ENCODE data around the gene RBM33. TPM values are rescaled to one million over a fixed set of nuclear protein-coding genes. Genes with fewer than 3 reads are reported as not detected.
A peak's percentile ranks its signal among the peaks of the same experiment; 100 is the strongest.
"Not testable (repeated sequence)": the region's sequence is repeated elsewhere in the genome, so short reads cannot be mapped to it uniquely, and the experiment has no call there.

Gene RBM33
- total RNA-seq, 1 donor from 2014 or later: 50.5 TPM

- peaks cover 14% of the 10 kb centered on the region for H3K9me3 Mint-ChIP-seq (ENCODE audit: unreplicated experiment)
- peaks cover 7% of the 10 kb centered on the region for H3K36me3 Mint-ChIP-seq (ENCODE audit: low read depth, unreplicated experiment)
- FAIRE-seq: no peak
- H3K4me2 ChIP-seq (ENCODE audit: low read length): no peak overlapping the region
- H3K4me3 Mint-ChIP-seq (ENCODE audit: unreplicated experiment): no peak overlapping the region
- DNase-seq (ENCODE audit: low read depth): no peak
- H3K9me3 ChIP-seq (ENCODE audit: insufficient read depth, low read depth, low read length): no peaks in the 10 kb centered on the region
- H3K27me3 Mint-ChIP-seq (ENCODE audit: low read depth, unreplicated experiment): peaks cover 12% of the 10 kb centered on the region
- no peaks in the 10 kb centered on the region for H3K79me2 ChIP-seq (ENCODE audit: insufficient read depth, low read length)
- no peaks in the 10 kb centered on the region for H4K20me1 ChIP-seq (ENCODE audit: insufficient read depth, low read length)
- no peak overlapping the region for H3K4me3 ChIP-seq (ENCODE audit: insufficient read depth, low read depth, low read length)
- no peaks in the 10 kb centered on the region for H3K4me1 Mint-ChIP-seq (ENCODE audit: low read depth, unreplicated experiment)
- H3K27ac ChIP-seq (ENCODE audit: low read depth, low read length): no peak overlapping the region
- H3K4me1 ChIP-seq (ENCODE audit: insufficient read depth, low read length): no peaks in the 10 kb centered on the region
- H2AFZ ChIP-seq (ENCODE audit: low read depth, low read length): no peak overlapping the region
- TF ChIP-seq EZH2 (IDR thresholded peaks at IDR 0.05; ENCODE audit: insufficient read depth, low read length) (no peak), CTCF (IDR thresholded peaks at IDR 0.05; ENCODE audit: insufficient read depth, low read depth, low read length) (no peak)
- H3K36me3 ChIP-seq (ENCODE audit: insufficient read depth, low read length): no peaks in the 10 kb centered on the region
- peaks cover 3% of the 10 kb centered on the region for H3K27me3 ChIP-seq (ENCODE audit: insufficient read depth, low read length)
- H3K27ac Mint-ChIP-seq (ENCODE audit: unreplicated experiment): no peak overlapping the region
- H3K9ac ChIP-seq (ENCODE audit: low read length): no peak overlapping the region
Observed at GRCh38 chr7:155612658-155613057, 31.8 kb upstream of the RBM33 start.

- H3K4me2 ChIP-seq (ENCODE audit: low read length); H3K27me3 ChIP-seq (ENCODE audit: insufficient read depth, low read length); H3K27ac Mint-ChIP-seq (ENCODE audit: unreplicated experiment); DNase-seq (ENCODE audit: low read depth); H3K9me3 ChIP-seq (ENCODE audit: insufficient read depth, low read depth, low read length); H3K4me3 Mint-ChIP-seq (ENCODE audit: unreplicated experiment); H3K36me3 Mint-ChIP-seq (ENCODE audit: low read depth, unreplicated experiment); H3K36me3 ChIP-seq (ENCODE audit: insufficient read depth, low read length); H3K9ac ChIP-seq (ENCODE audit: low read length); H3K79me2 ChIP-seq (ENCODE audit: insufficient read depth, low read length); FAIRE-seq; H3K27ac ChIP-seq (ENCODE audit: low read depth, low read length); H3K4me1 ChIP-seq (ENCODE audit: insufficient read depth, low read length); H2AFZ ChIP-seq (ENCODE audit: low read depth, low read length); H3K4me3 ChIP-seq (ENCODE audit: insufficient read depth, low read depth, low read length); H4K20me1 ChIP-seq (ENCODE audit: insufficient read depth, low read length): not testable (repeated sequence)
- Mint-ChIP-seq H3K4me1 (ENCODE audit: low read depth, unreplicated experiment) (peaks cover 14% of the 10 kb centered on the region), H3K9me3 (ENCODE audit: unreplicated experiment) (peaks cover 14% of the 10 kb centered on the region), H3K27me3 (ENCODE audit: low read depth, unreplicated experiment) (peaks cover 12% of the 10 kb centered on the region)
Observed at GRCh38 chr7:155615085-155615484, 29.4 kb upstream of the RBM33 start.

GRCh38 chr7:155618708-155619633 lies 25.5 kb upstream of the RBM33 start:
- peaks cover 11% of the 10 kb centered on the region for H3K4me1 ChIP-seq (ENCODE audit: insufficient read depth, low read length)
- DNase-seq (ENCODE audit: low read depth) (peak; percentile 23), FAIRE-seq (no peak)
- peaks cover 2% of the 10 kb centered on the region for H3K27me3 Mint-ChIP-seq (ENCODE audit: low read depth, unreplicated experiment)
- peaks cover 6% of the 10 kb centered on the region for H3K9me3 Mint-ChIP-seq (ENCODE audit: unreplicated experiment)
- H3K4me1 Mint-ChIP-seq (ENCODE audit: low read depth, unreplicated experiment): peaks cover 21% of the 10 kb centered on the region
- H3K36me3 ChIP-seq (ENCODE audit: insufficient read depth, low read length): no peaks in the 10 kb centered on the region
- H3K79me2 ChIP-seq (ENCODE audit: insufficient read depth, low read length): no peaks in the 10 kb centered on the region
- TF ChIP-seq EZH2 (IDR thresholded peaks at IDR 0.05; ENCODE audit: insufficient read depth, low read length) (no peak), CTCF (IDR thresholded peaks at IDR 0.05; ENCODE audit: insufficient read depth, low read depth, low read length) (no peak)
- H3K9me3 ChIP-seq (ENCODE audit: insufficient read depth, low read depth, low read length): no peaks in the 10 kb centered on the region
- peak overlapping the region; percentile 34 for H2AFZ ChIP-seq (ENCODE audit: low read depth, low read length)
- peaks cover 4% of the 10 kb centered on the region for H3K36me3 Mint-ChIP-seq (ENCODE audit: low read depth, unreplicated experiment)
- H3K27me3 ChIP-seq (ENCODE audit: insufficient read depth, low read length): no peaks in the 10 kb centered on the region
- no peak overlapping the region for H3K4me3 Mint-ChIP-seq (ENCODE audit: unreplicated experiment)
- no peaks in the 10 kb centered on the region for H4K20me1 ChIP-seq (ENCODE audit: insufficient read depth, low read length)
- peak overlapping the region; percentile 39 for H3K4me2 ChIP-seq (ENCODE audit: low read length)
- H3K27ac Mint-ChIP-seq (ENCODE audit: unreplicated experiment): peak overlapping the region; percentile 64
- no peak overlapping the region for H3K9ac ChIP-seq (ENCODE audit: low read length)
- H3K27ac ChIP-seq (ENCODE audit: low read depth, low read length): no peak overlapping the region
- H3K4me3 ChIP-seq (ENCODE audit: insufficient read depth, low read depth, low read length): no peak overlapping the region
